ENCODE measurements around the gene MAN1C1.

MAN1C1 gene

DNA sequence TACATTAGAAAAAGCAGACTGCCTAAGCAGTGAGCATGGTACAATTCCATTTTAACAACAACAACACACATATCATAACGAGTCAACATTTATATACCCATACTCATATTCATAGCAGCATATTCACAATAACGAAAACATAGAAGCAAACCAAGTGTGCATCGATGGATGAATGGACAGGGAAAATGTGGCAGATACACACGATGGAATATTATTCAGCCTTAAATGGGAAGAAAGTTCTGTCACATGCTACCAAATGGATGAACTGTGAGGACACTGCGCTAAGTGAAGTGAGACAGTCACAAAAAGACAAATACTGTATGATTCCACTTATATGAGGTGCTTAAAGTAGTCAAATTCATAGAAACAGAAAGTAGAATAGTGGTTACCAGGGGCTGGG lies 9.5 kb upstream of the MAN1C1 start:
- DNase-seq (ENCODE audit: extremely low read depth, insufficient read length): no peak
- H3K27me3 ChIP-seq (replicated peaks; ENCODE audit: control insufficient read depth, insufficient read depth, low read length): peaks cover 1% of the 10 kb centered on the region
- no peaks in the 10 kb centered on the region for H3K36me3 ChIP-seq (ENCODE audit: control insufficient read depth, insufficient read depth, low read length)
- TF ChIP-seq, protein P1, sequence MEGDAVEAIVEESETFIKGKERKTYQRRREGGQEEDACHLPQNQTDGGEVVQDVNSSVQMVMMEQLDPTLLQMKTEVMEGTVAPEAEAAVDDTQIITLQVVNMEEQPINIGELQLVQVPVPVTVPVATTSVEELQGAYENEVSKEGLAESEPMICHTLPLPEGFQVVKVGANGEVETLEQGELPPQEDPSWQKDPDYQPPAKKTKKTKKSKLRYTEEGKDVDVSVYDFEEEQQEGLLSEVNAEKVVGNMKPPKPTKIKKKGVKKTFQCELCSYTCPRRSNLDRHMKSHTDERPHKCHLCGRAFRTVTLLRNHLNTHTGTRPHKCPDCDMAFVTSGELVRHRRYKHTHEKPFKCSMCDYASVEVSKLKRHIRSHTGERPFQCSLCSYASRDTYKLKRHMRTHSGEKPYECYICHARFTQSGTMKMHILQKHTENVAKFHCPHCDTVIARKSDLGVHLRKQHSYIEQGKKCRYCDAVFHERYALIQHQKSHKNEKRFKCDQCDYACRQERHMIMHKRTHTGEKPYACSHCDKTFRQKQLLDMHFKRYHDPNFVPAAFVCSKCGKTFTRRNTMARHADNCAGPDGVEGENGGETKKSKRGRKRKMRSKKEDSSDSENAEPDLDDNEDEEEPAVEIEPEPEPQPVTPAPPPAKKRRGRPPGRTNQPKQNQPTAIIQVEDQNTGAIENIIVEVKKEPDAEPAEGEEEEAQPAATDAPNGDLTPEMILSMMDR (IDR thresholded peaks at IDR 0.05; ENCODE audit: insufficient read depth, low read length, poor library complexity, severe bottlenecking): no peak
- H3K4me3 ChIP-seq (replicated peaks; ENCODE audit: low read depth, low read length): no peak overlapping the region

DNA sequence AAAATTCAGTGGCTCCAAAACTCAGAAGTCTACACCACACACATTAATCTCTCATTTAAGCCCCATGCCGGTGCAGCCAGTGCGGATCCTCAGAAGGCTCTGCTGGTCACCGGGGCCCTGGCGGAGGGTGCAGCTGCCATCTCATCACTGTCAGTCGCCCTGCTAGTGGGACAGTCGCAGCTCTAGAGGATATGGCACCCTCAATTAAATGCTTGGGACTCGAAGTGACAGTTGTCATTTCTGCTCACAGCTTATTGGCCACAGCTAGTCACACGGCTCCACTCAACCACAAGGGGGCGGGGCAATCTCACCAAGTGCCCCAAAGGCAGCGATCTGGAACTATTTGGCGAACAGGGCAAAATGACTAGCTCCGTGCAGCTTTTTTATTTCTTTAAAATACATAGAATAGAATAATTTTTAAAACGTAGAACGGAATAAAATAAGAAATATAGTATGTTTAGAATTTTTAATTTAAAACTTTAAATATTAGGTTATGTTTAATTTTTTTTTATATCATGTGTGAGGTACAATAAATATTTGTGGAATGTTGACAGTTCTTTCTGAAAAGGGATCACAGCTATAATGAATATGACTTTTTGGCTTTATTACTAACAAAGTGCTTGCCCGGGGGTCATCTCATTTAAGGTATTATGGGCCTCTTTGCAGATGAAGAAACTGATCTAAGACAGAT lies 8.0 kb upstream of the MAN1C1 start:
- Histone ChIP-seq H3K36me3 (ENCODE audit: control insufficient read depth, insufficient read depth, low read length) (no peaks in the 10 kb centered on the region), H3K27me3 (replicated peaks; ENCODE audit: control insufficient read depth, insufficient read depth, low read length) (peaks cover 1% of the 10 kb centered on the region), H3K4me3 (replicated peaks; ENCODE audit: low read depth, low read length) (peak overlapping the region; percentile 18)
- DNase-seq (ENCODE audit: extremely low read depth, insufficient read length): peak; percentile 52
- TF ChIP-seq, protein P1 (IDR thresholded peaks at IDR 0.05; ENCODE audit: insufficient read depth, low read length, poor library complexity, severe bottlenecking): peak; percentile 34

DNA sequence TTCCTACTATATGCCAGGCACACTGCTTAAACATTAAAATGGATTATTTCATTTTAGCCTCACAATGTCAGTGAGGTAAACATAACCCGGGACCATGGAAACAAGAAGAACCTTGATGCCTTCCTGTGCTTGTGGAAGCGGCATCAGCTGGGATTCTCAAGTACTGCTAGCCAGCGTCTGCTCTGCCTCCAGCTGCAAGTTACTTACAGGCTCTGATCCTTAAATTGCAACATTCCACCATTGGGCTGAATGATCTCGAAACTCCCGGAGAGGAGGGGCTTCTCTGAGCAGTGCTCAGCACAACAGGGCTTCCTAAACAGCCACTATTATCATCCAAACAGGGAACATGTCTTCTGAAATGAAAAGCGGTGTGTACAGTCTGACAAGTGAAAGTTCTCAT lies 6.7 kb upstream of the MAN1C1 start:
- Histone ChIP-seq H3K36me3 (ENCODE audit: control insufficient read depth, insufficient read depth, low read length) (no peaks in the 10 kb centered on the region), H3K27me3 (replicated peaks; ENCODE audit: control insufficient read depth, insufficient read depth, low read length) (peaks cover 1% of the 10 kb centered on the region), H3K4me3 (replicated peaks; ENCODE audit: low read depth, low read length) (no peak overlapping the region)
- TF ChIP-seq, protein P1 (IDR thresholded peaks at IDR 0.05; ENCODE audit: insufficient read depth, low read length, poor library complexity, severe bottlenecking): no peak
- no peak for DNase-seq (ENCODE audit: extremely low read depth, insufficient read length)

DNA sequence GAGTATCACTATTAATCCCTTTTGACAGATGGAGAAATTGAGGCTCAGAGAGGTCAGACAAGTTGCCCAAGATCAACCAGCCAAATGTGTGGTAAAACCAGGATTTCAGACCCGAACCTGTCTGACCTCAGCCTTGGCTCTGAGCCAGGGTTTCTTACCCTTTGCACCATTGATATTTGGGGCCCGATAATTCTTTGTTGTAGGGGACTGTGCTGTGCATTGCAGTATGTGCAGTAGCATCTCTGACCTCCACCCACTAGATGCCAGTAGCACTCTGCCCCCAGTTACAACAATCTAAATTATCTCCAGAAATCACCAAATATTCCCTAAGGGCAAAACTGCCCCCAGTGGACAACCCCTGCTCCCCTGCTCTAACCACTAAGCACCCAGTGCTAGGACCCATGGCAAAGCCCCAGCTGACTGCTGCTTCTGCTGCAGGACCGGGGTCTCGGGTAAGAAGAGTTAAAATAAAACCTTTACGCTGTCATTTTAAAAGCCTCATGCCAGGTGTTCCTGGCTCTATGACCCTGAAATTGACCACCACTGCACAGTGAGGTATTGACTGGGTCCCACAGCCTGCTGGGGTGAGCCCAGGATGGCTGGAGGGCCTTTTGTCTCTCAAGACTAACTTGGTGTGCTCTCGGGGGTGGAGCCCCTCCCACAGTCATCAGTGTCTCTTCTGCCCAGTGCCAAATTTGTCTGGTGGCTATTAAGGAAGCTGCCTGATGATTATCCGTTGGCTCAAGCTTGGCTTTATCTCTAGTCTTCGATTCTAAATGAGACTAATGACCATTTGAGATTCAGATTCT lies 5.6 kb upstream of the MAN1C1 start:
- H3K27me3 ChIP-seq (replicated peaks; ENCODE audit: control insufficient read depth, insufficient read depth, low read length): peaks cover 1% of the 10 kb centered on the region
- TF ChIP-seq, protein P1 (IDR thresholded peaks at IDR 0.05; ENCODE audit: insufficient read depth, low read length, poor library complexity, severe bottlenecking): peak; percentile 40
- no peak for DNase-seq (ENCODE audit: extremely low read depth, insufficient read length)
- H3K4me3 ChIP-seq (replicated peaks; ENCODE audit: low read depth, low read length): no peak overlapping the region
- H3K36me3 ChIP-seq (ENCODE audit: control insufficient read depth, insufficient read depth, low read length): no peaks in the 10 kb centered on the region

DNA sequence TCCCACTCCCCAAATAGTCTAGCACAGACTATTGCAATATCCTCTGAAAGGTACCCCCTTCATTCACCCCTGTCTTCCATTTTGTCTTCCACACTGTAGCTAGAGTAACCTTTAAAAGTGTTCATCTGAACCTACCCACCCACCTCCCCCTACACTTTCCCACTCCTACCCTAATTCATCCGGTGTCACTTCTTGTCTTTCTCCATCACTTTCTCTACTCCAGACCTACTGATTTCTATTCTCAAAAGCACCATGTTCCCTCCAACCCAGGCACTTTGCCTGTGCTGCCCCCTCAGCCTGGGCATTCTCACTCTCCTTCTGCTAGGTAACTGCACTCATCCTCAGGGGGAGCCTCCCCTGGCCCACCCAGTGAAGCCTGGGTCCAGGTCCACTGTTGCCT lies 4.7 kb upstream of the MAN1C1 start:
- Histone ChIP-seq H3K4me3 (replicated peaks; ENCODE audit: low read depth, low read length) (no peak overlapping the region), H3K36me3 (ENCODE audit: control insufficient read depth, insufficient read depth, low read length) (no peaks in the 10 kb centered on the region), H3K27me3 (replicated peaks; ENCODE audit: control insufficient read depth, insufficient read depth, low read length) (peaks cover 1% of the 10 kb centered on the region)
- no peak for DNase-seq (ENCODE audit: extremely low read depth, insufficient read length)
- TF ChIP-seq, protein P1 (IDR thresholded peaks at IDR 0.05; ENCODE audit: insufficient read depth, low read length, poor library complexity, severe bottlenecking): no peak

Measured in GM06990 (cell line).